DMS79 (cell line): Measurements from ENCODE around the gene SLC22A23.
"Not testable (repeated sequence)": the region's sequence is repeated elsewhere in the genome, so short reads cannot be mapped to it uniquely, and the experiment has no call there.

Experiments used
- DNase-seq: peaks from one replicate; lab custom pipeline; 2025; lab: John Stamatoyannopoulos, UW

Gene SLC22A23

GRCh38 chr6:3403238-3404173 is 53.3 kb downstream of the SLC22A23 start:
- DNase-seq, result no peak

GRCh38 chr6:3402310-3403237 is 54.3 kb downstream of the SLC22A23 start:
- no peak for DNase-seq

- DNase-seq, result no peak
Observed at GRCh38 chr6:3400162-3400561, 56.7 kb downstream of the SLC22A23 start.

GRCh38 chr6:3398755-3399696 is 57.8 kb downstream of the SLC22A23 start:
- DNase-seq, result no peak

- no peak for DNase-seq
Observed at GRCh38 chr6:3398165-3398562, 58.7 kb downstream of the SLC22A23 start.

GRCh38 chr6:3397229-3398164 is 59.4 kb downstream of the SLC22A23 start:
- no peak for DNase-seq

- DNase-seq, result no peak
Observed at GRCh38 chr6:3396503-3397180, 60.2 kb downstream of the SLC22A23 start.

GRCh38 chr6:3394671-3395070 is 62.2 kb downstream of the SLC22A23 start:
- no peak for DNase-seq

- DNase-seq, result no peak
Observed at GRCh38 chr6:3393836-3394202, 63.0 kb downstream of the SLC22A23 start.

GRCh38 chr6:3392930-3393835 is 63.7 kb downstream of the SLC22A23 start:
- no peak for DNase-seq

GRCh38 chr6:3391902-3392458 is 64.9 kb downstream of the SLC22A23 start:
- no peak for DNase-seq

- DNase-seq, result no peak
Observed at GRCh38 chr6:3390698-3391097, 66.2 kb downstream of the SLC22A23 start.

GRCh38 chr6:3389390-3390167 is 67.3 kb downstream of the SLC22A23 start:
- no peak for DNase-seq

GRCh38 chr6:3388786-3389185 is 68.1 kb downstream of the SLC22A23 start:
- no peak for DNase-seq

- no peak for DNase-seq
Observed at GRCh38 chr6:3386374-3386857, 70.4 kb downstream of the SLC22A23 start.

- DNase-seq, result no peak
Observed at GRCh38 chr6:3385660-3386151, 71.1 kb downstream of the SLC22A23 start.

- DNase-seq, result not testable (repeated sequence)
Observed at GRCh38 chr6:3385181-3385580, 71.7 kb downstream of the SLC22A23 start.
